ENCODE measurements around the gene OSBPL7.

DNA sequence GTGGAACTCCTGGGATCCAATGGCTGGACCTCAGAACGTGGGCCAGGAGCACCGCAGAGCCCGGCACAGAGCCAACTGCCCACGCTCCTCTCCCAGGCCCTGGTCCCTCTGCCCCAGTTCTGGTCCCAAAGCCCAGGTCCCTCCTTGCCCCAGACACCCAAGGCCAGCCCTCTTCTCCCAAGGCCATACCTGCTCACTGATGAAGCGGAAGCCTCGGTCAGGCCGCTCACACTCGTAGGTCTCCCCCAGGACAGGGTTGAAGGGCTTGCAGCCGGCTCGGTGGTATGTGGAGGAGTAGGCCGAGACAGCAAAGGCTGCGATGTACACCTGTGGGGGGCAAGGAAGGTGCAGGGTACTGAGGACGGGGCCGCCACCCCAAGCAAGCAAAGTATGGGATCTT lies 8.5 kb downstream of the OSBPL7 start:
- no peak for TF ChIP-seq POLR2A (IDR thresholded peaks at IDR 0.05; ENCODE audit: control extremely low read depth in 1 of 2, low read depth in 2 of 2, low read length in 2 of 2)
- no peak for TF ChIP-seq POLR2AphosphoS5 (IDR thresholded peaks at IDR 0.05; ENCODE audit: low read depth, low read length)
- TF ChIP-seq EP300 (IDR thresholded peaks at IDR 0.05; ENCODE audit: borderline replicate concordance in 1 of 2, low read depth in 2 of 2, low read length in 2 of 2), result no peak
- no peak for TF ChIP-seq CTCF (IDR thresholded peaks at IDR 0.05; ENCODE audit: control extremely low read depth in 1 of 3, insufficient read depth in 1 of 3, low read depth in 1 of 3, low read length in 3 of 3)
- no peak for TF ChIP-seq USF2 (IDR thresholded peaks at IDR 0.05; ENCODE audit: low read length)
- TF ChIP-seq CBX8 (IDR thresholded peaks at IDR 0.05; ENCODE audit: borderline replicate concordance, low read depth, low read length), result no peak
